Iris pigment epithelial cell (primary cell): ENCODE measurements around the gene PDZD2.

Experiments
- DNase-seq: peaks from one replicate; pipeline ENCODE4 v3.0.0-alpha.2; 2011; ENCODE audit warnings: low read depth

The PDZD2 gene

GRCh38 chr5:31638345-31638744 is 586 bp upstream of the PDZD2 start:
- DNase-seq, result no peak

- DNase-seq, result no peak
Observed at GRCh38 chr5:31639481-31640411, 815 bp downstream of the PDZD2 start.

- DNase-seq, result no peak
Observed at GRCh38 chr5:31640573-31640972, 1.6 kb downstream of the PDZD2 start.

GRCh38 chr5:31641059-31641458 is 2.1 kb downstream of the PDZD2 start:
- no peak for DNase-seq

GRCh38 chr5:31641575-31641974 is 2.6 kb downstream of the PDZD2 start:
- no peak for DNase-seq

- DNase-seq, result no peak
Observed at GRCh38 chr5:31645420-31646081, 6.6 kb downstream of the PDZD2 start.

GRCh38 chr5:31648326-31648725 is 9.4 kb downstream of the PDZD2 start:
- no peak for DNase-seq

- no peak for DNase-seq
Observed at GRCh38 chr5:31651241-31651640, 12.3 kb downstream of the PDZD2 start.

GRCh38 chr5:31655491-31655890 is 16.6 kb downstream of the PDZD2 start:
- DNase-seq, result no peak

- DNase-seq, result no peak
Observed at GRCh38 chr5:31656806-31657205, 17.9 kb downstream of the PDZD2 start.

- DNase-seq, result no peak
Observed at GRCh38 chr5:31657315-31657979, 18.5 kb downstream of the PDZD2 start.

GRCh38 chr5:31661257-31661656 is 22.3 kb downstream of the PDZD2 start:
- DNase-seq, result no peak

GRCh38 chr5:31663519-31663918 is 24.6 kb downstream of the PDZD2 start:
- peak; percentile 9 for DNase-seq

GRCh38 chr5:31664566-31664965 is 25.6 kb downstream of the PDZD2 start:
- peak; percentile 6 for DNase-seq

- no peak for DNase-seq
Observed at GRCh38 chr5:31671339-31671741, 32.4 kb downstream of the PDZD2 start.

- DNase-seq, result no peak
Observed at GRCh38 chr5:31674371-31674951, 35.5 kb downstream of the PDZD2 start.

GRCh38 chr5:31675472-31675871 is 36.5 kb downstream of the PDZD2 start:
- no peak for DNase-seq

GRCh38 chr5:31678180-31678579 is 39.2 kb downstream of the PDZD2 start:
- no peak for DNase-seq

GRCh38 chr5:31680528-31680927 is 41.6 kb downstream of the PDZD2 start:
- DNase-seq, result no peak

- DNase-seq, result no peak
Observed at GRCh38 chr5:31682025-31682424, 43.1 kb downstream of the PDZD2 start.

- DNase-seq, result no peak
Observed at GRCh38 chr5:31682851-31683250, 43.9 kb downstream of the PDZD2 start.

GRCh38 chr5:31688515-31689092 is 49.7 kb downstream of the PDZD2 start:
- DNase-seq, result no peak
